ENCODE data around the gene PTPRT.

GRCh38 chr20:43220612-43221011, 30.9 kb upstream of the PTPRT start:
- TF ChIP-seq CTCF (IDR thresholded peaks at IDR 0.05), result no peak
- no peak for TF ChIP-seq POLR2A (IDR thresholded peaks at IDR 0.05)

Measured in breast epithelium (tissue), 3 donors.